Activated naive CD8-positive, alpha-beta T cell (primary cell): ENCODE results near the gene MYBPC2.
A peak's percentile ranks its signal among the peaks of the same experiment; 100 is the strongest.

Experiments
- H3K27ac Mint-ChIP-seq: one replicate; pipeline ENCODE4 v1.8.0; 2021; ENCODE audit warnings: mixed read lengths
- H3K27me3 Mint-ChIP-seq: one replicate; pipeline ENCODE4 v1.8.0; 2021; ENCODE audit warnings: mixed read lengths
- H3K36me3 Mint-ChIP-seq: one replicate; pipeline ENCODE4 v1.8.0; 2021; ENCODE audit warnings: mixed read lengths
- H3K4me1 Mint-ChIP-seq: one replicate; pipeline ENCODE4 v1.8.0; 2021; ENCODE audit warnings: low read depth, mixed read lengths
- H3K4me3 Mint-ChIP-seq: one replicate; pipeline ENCODE4 v1.8.0; 2021; ENCODE audit warnings: mild to moderate bottlenecking, mixed read lengths
- H3K9me3 Mint-ChIP-seq: one replicate; pipeline ENCODE4 v1.8.0; 2021; ENCODE audit warnings: low read depth, mixed read lengths

Gene MYBPC2

GRCh38 chr19:50418176-50419021 is 14.3 kb upstream of the MYBPC2 start, which contains the start of gene SPIB:
Gene SPIB (plus strand): TSS chr19:50418938. CDS start chr19:50418963, 25 bp downstream.
- Mint-ChIP-seq H3K36me3 (peaks cover 2% of the 10 kb centered on the region), H3K27me3 (peaks cover 17% of the 10 kb centered on the region), H3K9me3 (peaks cover 2% of the 10 kb centered on the region), H3K4me1 (peaks cover 12% of the 10 kb centered on the region), H3K4me3 (no peak within 1 kb of the TSS), H3K27ac (no peak within 1 kb of the TSS)

GRCh38 chr19:50419022-50419579 is 13.6 kb upstream of the MYBPC2 start:
- Mint-ChIP-seq H3K4me3 (no peak overlapping the region), H3K27ac (no peak overlapping the region), H3K4me1 (peaks cover 12% of the 10 kb centered on the region)

GRCh38 chr19:50419580-50420035 is 13.1 kb upstream of the MYBPC2 start:
- peaks cover 17% of the 10 kb centered on the region for H3K27me3 Mint-ChIP-seq
- peaks cover 2% of the 10 kb centered on the region for H3K36me3 Mint-ChIP-seq
- peaks cover 12% of the 10 kb centered on the region for H3K4me1 Mint-ChIP-seq
- no peak overlapping the region for H3K4me3 Mint-ChIP-seq
- H3K27ac Mint-ChIP-seq: no peak overlapping the region
- H3K9me3 Mint-ChIP-seq: peaks cover 2% of the 10 kb centered on the region

More at GRCh38 chr19:50419022-50419579, 13.6 kb upstream of the MYBPC2 start:
- H3K36me3 Mint-ChIP-seq: peaks cover 2% of the 10 kb centered on the region
- peaks cover 2% of the 10 kb centered on the region for H3K9me3 Mint-ChIP-seq
- H3K27me3 Mint-ChIP-seq: peaks cover 17% of the 10 kb centered on the region

- Mint-ChIP-seq H3K9me3 (peaks cover 2% of the 10 kb centered on the region), H3K4me1 (peaks cover 12% of the 10 kb centered on the region), H3K27ac (no peak overlapping the region), H3K27me3 (peaks cover 17% of the 10 kb centered on the region), H3K4me3 (no peak overlapping the region), H3K36me3 (peaks cover 2% of the 10 kb centered on the region)
Observed at GRCh38 chr19:50420127-50420526, 12.6 kb upstream of the MYBPC2 start.

GRCh38 chr19:50420808-50421207 is 11.9 kb upstream of the MYBPC2 start:
- no peak overlapping the region for H3K27ac Mint-ChIP-seq
- H3K9me3 Mint-ChIP-seq: peaks cover 2% of the 10 kb centered on the region
- peaks cover 2% of the 10 kb centered on the region for H3K36me3 Mint-ChIP-seq
- peaks cover 17% of the 10 kb centered on the region for H3K27me3 Mint-ChIP-seq
- H3K4me1 Mint-ChIP-seq: peaks cover 12% of the 10 kb centered on the region
- H3K4me3 Mint-ChIP-seq: no peak overlapping the region

- Mint-ChIP-seq H3K27ac (no peak overlapping the region), H3K4me3 (no peak overlapping the region), H3K4me1 (peaks cover 14% of the 10 kb centered on the region), H3K27me3 (peaks cover 17% of the 10 kb centered on the region), H3K36me3 (peaks cover 2% of the 10 kb centered on the region), H3K9me3 (peaks cover 2% of the 10 kb centered on the region)
Observed at GRCh38 chr19:50422397-50423278, 10.1 kb upstream of the MYBPC2 start.

- H3K4me1 Mint-ChIP-seq: peaks cover 14% of the 10 kb centered on the region
- H3K27ac Mint-ChIP-seq: no peak overlapping the region
- peaks cover 2% of the 10 kb centered on the region for H3K36me3 Mint-ChIP-seq
- H3K27me3 Mint-ChIP-seq: peaks cover 17% of the 10 kb centered on the region
- no peak overlapping the region for H3K4me3 Mint-ChIP-seq
- H3K9me3 Mint-ChIP-seq: peaks cover 2% of the 10 kb centered on the region
Observed at GRCh38 chr19:50423279-50424113, 9.2 kb upstream of the MYBPC2 start.

GRCh38 chr19:50425581-50425980 is 7.1 kb upstream of the MYBPC2 start:
- no peak overlapping the region for H3K4me3 Mint-ChIP-seq

GRCh38 chr19:50427318-50427925 is 5.3 kb upstream of the MYBPC2 start:
- Mint-ChIP-seq H3K27ac (no peak overlapping the region), H3K36me3 (no peaks in the 10 kb centered on the region), H3K4me3 (peak overlapping the region; percentile 57), H3K4me1 (peaks cover 15% of the 10 kb centered on the region), H3K9me3 (no peaks in the 10 kb centered on the region), H3K27me3 (peaks cover 4% of the 10 kb centered on the region)

More at GRCh38 chr19:50425581-50425980, 7.1 kb upstream of the MYBPC2 start:
- peaks cover 6% of the 10 kb centered on the region for H3K4me1 Mint-ChIP-seq
- peaks cover 2% of the 10 kb centered on the region for H3K36me3 Mint-ChIP-seq
- H3K9me3 Mint-ChIP-seq: peaks cover 2% of the 10 kb centered on the region
- H3K27ac Mint-ChIP-seq: no peak overlapping the region
- H3K27me3 Mint-ChIP-seq: peaks cover 10% of the 10 kb centered on the region

GRCh38 chr19:50427997-50428425 is 4.7 kb upstream of the MYBPC2 start:
- H3K27me3 Mint-ChIP-seq: peaks cover 5% of the 10 kb centered on the region
- no peak overlapping the region for H3K4me3 Mint-ChIP-seq
- no peaks in the 10 kb centered on the region for H3K9me3 Mint-ChIP-seq
- peaks cover 15% of the 10 kb centered on the region for H3K4me1 Mint-ChIP-seq
- H3K36me3 Mint-ChIP-seq: no peaks in the 10 kb centered on the region
- no peak overlapping the region for H3K27ac Mint-ChIP-seq

- no peaks in the 10 kb centered on the region for H3K36me3 Mint-ChIP-seq
- H3K4me1 Mint-ChIP-seq: peaks cover 15% of the 10 kb centered on the region
- H3K9me3 Mint-ChIP-seq: no peaks in the 10 kb centered on the region
- peak overlapping the region; percentile 51 for H3K4me3 Mint-ChIP-seq
- H3K27ac Mint-ChIP-seq: no peak overlapping the region
- peaks cover 7% of the 10 kb centered on the region for H3K27me3 Mint-ChIP-seq
Observed at GRCh38 chr19:50428772-50429463, 3.8 kb upstream of the MYBPC2 start.

GRCh38 chr19:50430888-50431342 is 1.8 kb upstream of the MYBPC2 start:
- Mint-ChIP-seq H3K4me1 (peaks cover 15% of the 10 kb centered on the region), H3K9me3 (no peaks in the 10 kb centered on the region), H3K4me3 (peak overlapping the region; percentile 90), H3K27ac (no peak overlapping the region), H3K36me3 (no peaks in the 10 kb centered on the region), H3K27me3 (peaks cover 7% of the 10 kb centered on the region)
